Common myeloid progenitor, CD34-positive (primary cell): ENCODE results near the gene ZNF548. TPM values are rescaled to one million over a fixed set of nuclear protein-coding genes. Genes with fewer than 3 reads are reported as not detected.

Source experiments
- CTCF ChIA-PET: fragments of 350-600 bp; sonication (Branson Sonifier 250); formaldehyde crosslinking; loops from one replicate; lab custom pipeline; 2021; ENCODE audit warnings: antibody characterized with exemption; lab: Charles Lee
- POLR2A ChIA-PET: fragments of 350-600 bp; sonication (Branson Sonifier 250); formaldehyde crosslinking; loops from one replicate; lab custom pipeline; 2021; ENCODE audit warnings: antibody characterized with exemption; lab: Charles Lee
- DNase-seq, 3 donors: peaks; one replicate each; pipeline versions ENCODE4 v3.0.0 to v3.0.0-alpha.2; 2013
- H3K27ac ChIP-seq, 2 experiments: 1 replicate in 1 of 2; 2 replicates in 1 of 2; pipeline ENCODE4 v1.7.0; 2013; ENCODE audit warnings: inconsistent platforms in 2 of 2, low read length in 2 of 2, mild to moderate bottlenecking in 2 of 2, low read depth in 1 of 2, moderate library complexity in 1 of 2; ENCODE audit not compliant: severe bottlenecking in 2 of 2, insufficient read depth in 1 of 2, poor library complexity in 1 of 2
- H3K27me3 ChIP-seq, 5 experiments: replicated peaks in 2 of 5; 1 replicate in 3 of 5; 2 replicates in 2 of 5; pipeline versions ENCODE4 v1.6.1 to v1.7.0; 2013; ENCODE audit warnings: low read length in 4 of 5, mild to moderate bottlenecking in 2 of 5, moderate library complexity in 2 of 5, inconsistent platforms in 1 of 5; ENCODE audit not compliant: insufficient read depth in 5 of 5, control insufficient read depth in 4 of 5
- H3K36me3 ChIP-seq, 4 experiments: 1 replicate in 2 of 4; 2 replicates in 2 of 4; pipeline versions ENCODE4 v1.6.1 to v1.7.0; 2013; ENCODE audit warnings: low read length in 3 of 4, control low read depth in 1 of 4, mild to moderate bottlenecking in 1 of 4; ENCODE audit not compliant: control insufficient read depth in 4 of 4, insufficient read depth in 4 of 4
- H3K4me1 ChIP-seq, 4 experiments: 1 replicate in 3 of 4; 2 replicates in 1 of 4; pipeline versions ENCODE4 v1.6.1 to v1.7.1; 2013; ENCODE audit warnings: low read length in 3 of 4, mild to moderate bottlenecking in 3 of 4, control low read depth in 1 of 4, inconsistent platforms in 1 of 4, moderate library complexity in 1 of 4; ENCODE audit not compliant: control insufficient read depth in 4 of 4, insufficient read depth in 4 of 4; ENCODE audit errors: control extremely low read depth in 1 of 4
- H3K4me3 ChIP-seq, 7 experiments: 1 replicate in 4 of 7; 2 replicates in 3 of 7; pipeline versions ENCODE4 v1.5.1 to v1.7.0; 2013; ENCODE audit warnings: mild to moderate bottlenecking in 7 of 7, low read length in 6 of 7, moderate library complexity in 6 of 7, inconsistent platforms in 2 of 7, low read depth in 2 of 7, control low read depth in 1 of 7; ENCODE audit not compliant: insufficient read depth in 4 of 7, control insufficient read depth in 1 of 7; ENCODE audit errors: extremely low read depth in 1 of 7
- H3K9me3 ChIP-seq, 5 experiments: 1 replicate in 4 of 5; 2 replicates in 1 of 5; pipeline versions ENCODE4 v1.6.1 to v1.7.1; 2013; ENCODE audit warnings: low read length in 4 of 5, mild to moderate bottlenecking in 2 of 5, inconsistent platforms in 1 of 5, low read depth in 1 of 5, moderate library complexity in 1 of 5; ENCODE audit not compliant: control insufficient read depth in 4 of 5, insufficient read depth in 2 of 5; ENCODE audit errors: control extremely low read depth in 1 of 5
- WGBS: methylation state at CpG from one replicate; pipeline ENCODE4 v1.1.5; 2013; ENCODE audit not compliant: insufficient coverage; 5-methylcytosine and 5-hydroxymethylcytosine counted together
- polyA plus RNA-seq: library from polyadenylated mRNA; unstranded; fragments of 120-200 nt; gene quantifications from one replicate; pipeline ENCODE4 v1.2.1, GENCODE V29; 2013

ZNF548 gene
- 43.1 TPM for polyA plus RNA-seq

DNA sequence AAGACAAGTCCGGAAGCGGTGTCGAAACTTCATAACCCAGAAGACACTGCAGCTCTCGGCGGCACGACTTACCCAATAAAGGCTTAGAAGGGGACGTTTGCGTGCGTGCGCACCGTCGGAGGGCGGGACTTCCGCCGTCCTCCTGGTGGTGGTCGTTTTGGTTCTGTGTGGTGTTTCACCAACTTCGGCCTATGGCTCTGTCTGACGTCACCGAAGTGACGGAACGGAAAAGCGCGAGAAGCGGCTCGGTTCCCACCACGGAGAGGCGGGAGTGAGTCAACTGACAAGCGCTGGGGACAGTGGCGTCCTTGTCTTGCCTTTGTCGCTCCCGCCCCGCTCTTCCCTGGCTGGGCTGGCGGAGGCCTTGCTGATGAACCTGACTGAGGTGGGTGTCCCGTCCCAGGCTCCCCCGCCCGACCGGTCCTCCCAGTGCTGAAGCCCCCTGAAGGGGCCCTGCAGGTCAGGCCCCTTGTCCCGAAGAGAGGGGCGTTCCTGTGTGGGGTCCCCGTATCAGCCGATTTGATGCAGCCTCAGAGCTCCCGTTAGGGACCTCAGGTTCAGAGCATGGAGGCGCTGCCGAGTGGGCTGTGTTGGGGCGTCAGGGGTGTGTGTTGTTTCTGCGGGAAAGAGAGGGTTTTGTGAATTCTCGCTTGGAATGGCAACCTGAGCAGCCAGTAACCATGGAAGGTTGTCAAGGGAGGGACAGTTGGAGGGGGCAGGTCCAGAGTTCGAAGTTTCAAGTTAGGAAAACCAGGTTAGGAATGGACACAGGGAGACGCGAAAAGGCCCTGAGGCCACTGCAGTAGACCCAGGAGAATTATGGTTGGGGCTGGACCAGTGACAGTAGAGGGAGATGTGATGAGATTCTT lies at the start of gene ZNF548:
ZNF548 (plus strand) TSS at position 125 of the 869 bp plus-strand sequence; CDS start at position 371, 246 bp downstream.
- Histone ChIP-seq H3K4me3 (peak within 1 kb of the TSS; percentile 84 to 94 (median 92)), H3K4me1 (peaks cover 2 to 17% (median 13%) of the 10 kb centered on the region in 4 experiments), H3K9me3 (peaks cover 0 to 9% (median 4%) of the 10 kb centered on the region in 5 experiments), H3K36me3 (peaks cover 2 to 17% (median 13%) of the 10 kb centered on the region in 4 experiments), H3K27ac (peak within 1 kb of the TSS; percentile 87 to 95), H3K27me3 (no peaks in the 10 kb centered on the region)
- CTCF ChIA-PET, result interaction anchor here (1.0 kb wide), 1 partner anchor 35 kb away, joined by 3 read pairs; no protein-coding TSS in a partner anchor
- under 1% methylated on average over 46 of the region's 50 CpGs for WGBS
- peak; percentile 100 for DNase-seq
- POLR2A ChIA-PET, result no interaction called here

DNA sequence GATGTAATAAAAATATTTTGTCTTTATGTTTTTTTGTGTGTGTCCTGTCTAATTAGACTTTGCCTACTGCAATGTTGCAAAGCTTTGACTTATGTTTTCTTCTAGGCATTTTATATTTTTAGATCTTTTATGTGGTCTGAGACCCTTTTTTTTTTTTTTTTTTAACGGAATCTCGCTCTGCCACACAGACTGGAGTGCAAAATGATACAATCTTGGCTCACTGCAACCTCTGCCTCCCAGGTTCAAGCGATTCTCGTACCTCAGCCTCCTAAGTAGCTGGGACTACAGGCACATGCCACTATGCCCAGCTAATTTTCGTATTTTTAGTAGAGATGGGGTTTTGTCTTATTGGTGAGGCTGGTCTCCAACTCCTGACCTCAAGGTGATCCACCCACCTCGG lies 47.1 kb upstream of the ZNF548 start:
- Histone ChIP-seq H3K36me3 (no peaks in the 10 kb centered on the region), H3K4me1 (no peaks in the 10 kb centered on the region), H3K9me3 (peaks cover 0 to 4% (median 0%) of the 10 kb centered on the region in 5 experiments), H3K4me3 (no peak overlapping the region), H3K27me3 (peaks cover 0 to 8% (median 3%) of the 10 kb centered on the region in 5 experiments), H3K27ac (no peak overlapping the region)
- no peak for DNase-seq
- POLR2A ChIA-PET, result no interaction called here
- CTCF ChIA-PET, result no interaction called here
- 72% methylated on average over 3 of the region's 6 CpGs for WGBS

DNA sequence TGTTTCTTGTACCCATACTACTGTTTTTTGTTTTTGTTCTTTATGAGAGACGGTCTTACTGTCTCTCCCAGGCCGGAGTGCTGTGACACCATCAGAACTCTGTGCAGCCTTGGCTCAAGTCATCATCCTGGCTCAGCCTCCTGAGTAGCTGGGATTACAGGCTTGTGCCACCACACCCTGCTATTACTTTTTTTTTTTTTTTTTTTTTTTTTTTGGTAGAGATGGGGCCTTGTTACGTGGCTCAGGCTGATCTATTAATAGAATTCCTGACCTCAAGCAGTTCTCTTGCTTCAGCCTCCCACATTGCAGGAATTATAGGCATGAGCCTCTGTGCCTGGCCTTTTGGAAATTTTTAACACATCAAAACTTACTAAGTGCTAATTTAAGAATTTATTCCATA lies 41.5 kb upstream of the ZNF548 start:
- H3K4me1 ChIP-seq, result peaks cover 3 to 19% (median 15%) of the 10 kb centered on the region in 4 experiments
- H3K27me3 ChIP-seq, result peaks cover 0 to 8% (median 3%) of the 10 kb centered on the region in 5 experiments
- peaks cover 0 to 4% (median under 1%) of the 10 kb centered on the region in 4 experiments for H3K36me3 ChIP-seq
- WGBS, result no CpG with 5 or more reads among the region's 3 CpGs
- H3K4me3 ChIP-seq, result no peak overlapping the region
- DNase-seq, result no peak
- POLR2A ChIA-PET, result no interaction called here
- no peaks in the 10 kb centered on the region for H3K9me3 ChIP-seq
- CTCF ChIA-PET, result no interaction called here
- H3K27ac ChIP-seq, result no peak overlapping the region

DNA sequence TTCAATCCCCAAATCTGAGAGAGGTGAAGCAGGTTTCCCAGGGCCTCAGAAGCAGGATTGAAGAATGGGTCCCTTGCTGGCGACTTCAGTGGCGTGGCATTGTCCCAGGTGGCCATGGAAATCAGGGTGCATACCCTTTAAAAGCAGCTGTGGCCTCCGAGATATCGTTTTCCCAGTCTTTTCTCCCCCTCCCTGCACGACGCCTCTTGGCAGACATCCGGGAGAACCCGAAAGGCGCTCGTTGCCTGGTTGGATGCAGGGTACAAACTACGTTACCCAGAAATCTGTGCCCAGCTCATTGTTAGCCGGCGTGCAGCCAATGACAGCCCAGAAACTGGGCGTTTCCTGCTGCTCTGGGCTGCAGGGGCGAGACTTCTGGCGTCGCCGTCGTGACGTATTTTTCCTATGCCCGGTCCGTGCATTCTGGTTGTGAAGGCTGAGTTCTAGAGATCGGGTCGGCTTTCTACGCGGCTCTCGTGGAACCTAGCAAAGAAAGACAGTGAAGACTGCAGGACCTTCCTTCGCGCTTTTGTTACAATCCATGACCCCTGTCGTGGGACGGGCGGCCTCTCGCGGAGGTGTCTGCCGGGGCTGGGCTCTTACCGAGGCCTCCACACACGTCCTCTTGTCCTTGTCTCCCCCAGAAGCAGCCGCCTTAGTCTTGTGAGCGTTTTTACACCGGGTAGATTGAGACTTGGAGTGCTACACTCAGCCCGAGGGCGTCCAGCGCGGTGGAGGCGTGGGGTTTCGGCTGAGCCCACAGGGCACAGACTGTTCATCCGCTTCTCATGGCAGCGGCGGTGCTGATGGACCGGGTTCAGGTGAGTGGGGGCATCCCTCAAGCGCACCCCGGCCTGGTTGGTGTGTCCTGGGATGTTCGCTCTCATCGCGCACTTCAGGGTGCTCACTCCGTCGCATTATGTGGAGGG lies 38.5 kb upstream of the ZNF548 start, which contains the start of gene ZNF304:
ZNF304 (plus strand) TSS at position 395 of the 929 bp plus-strand sequence; CDS start at position 789, 394 bp downstream.
- Histone ChIP-seq H3K4me3 (peak within 1 kb of the TSS; percentile 89 to 99 (median 99)), H3K9me3 (peaks cover 0 to 27% (median 10%) of the 10 kb centered on the region in 5 experiments), H3K27me3 (no peaks in the 10 kb centered on the region), H3K36me3 (peaks cover 14 to 32% (median 28%) of the 10 kb centered on the region in 4 experiments), H3K27ac (peak within 1 kb of the TSS; percentile 86 to 93), H3K4me1 (peaks cover 3 to 19% (median 15%) of the 10 kb centered on the region in 4 experiments)
- ChIA-PET CTCF (no interaction called here), POLR2A (interaction anchor here (0.6 kb wide), 1 partner anchor 250 kb away, joined by 6 read pairs; no protein-coding TSS in a partner anchor)
- DNase-seq, result peak; percentile 92 to 95 (median 92)
- WGBS, result 2% methylated on average over 50 of the region's 57 CpGs

DNA sequence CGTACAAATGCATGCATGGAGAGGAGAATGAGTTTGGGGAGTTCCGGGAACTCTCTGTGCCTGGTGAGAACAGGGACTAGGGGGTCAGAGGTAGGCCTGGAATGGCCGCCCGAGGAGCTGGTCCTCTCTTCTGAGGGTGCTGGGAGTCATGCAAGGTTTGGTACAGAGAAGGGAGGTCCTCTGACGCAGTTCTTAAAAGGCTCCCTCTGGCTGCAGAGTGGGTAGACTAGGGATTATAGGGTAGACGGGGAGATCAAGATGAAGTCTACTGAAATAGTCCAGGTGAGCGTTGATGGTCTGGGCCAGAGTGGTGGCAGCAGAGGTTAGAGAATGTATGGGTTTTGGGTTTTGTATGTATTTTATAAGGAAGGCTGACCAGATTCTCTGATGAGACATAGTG lies 37.8 kb upstream of the ZNF548 start:
- Histone ChIP-seq H3K4me3 (peak overlapping the region; percentile 89 to 99 (median 99)), H3K36me3 (peaks cover 18 to 40% (median 35%) of the 10 kb centered on the region in 4 experiments), H3K4me1 (peaks cover 3 to 19% (median 15%) of the 10 kb centered on the region in 4 experiments), H3K27me3 (no peaks in the 10 kb centered on the region), H3K27ac (peak overlapping the region; percentile 86 to 93), H3K9me3 (peaks cover 0 to 34% (median 17%) of the 10 kb centered on the region in 5 experiments)
- CTCF ChIA-PET, result no interaction called here
- WGBS, result 10% methylated on average over 6 of the region's 7 CpGs
- DNase-seq, result peak in 1 of 3 donors; percentile 23
- POLR2A ChIA-PET, result no interaction called here

DNA sequence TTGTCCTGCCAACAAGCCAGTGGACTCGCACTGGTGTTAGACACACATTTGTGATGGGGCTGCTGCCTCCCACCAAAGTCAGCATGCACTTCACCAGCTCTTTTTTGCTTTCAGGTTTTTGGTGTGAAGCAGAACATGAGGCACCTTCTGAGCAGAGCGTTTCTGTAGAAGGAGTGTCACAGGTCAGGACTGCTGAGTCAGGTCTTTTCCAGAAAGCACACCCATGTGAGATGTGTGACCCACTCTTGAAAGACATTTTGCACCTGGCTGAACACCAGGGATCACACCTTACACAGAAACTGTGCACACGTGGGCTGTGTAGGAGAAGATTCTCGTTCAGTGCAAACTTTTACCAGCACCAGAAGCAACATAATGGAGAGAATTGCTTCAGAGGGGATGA lies 33.7 kb upstream of the ZNF548 start:
- peaks cover 28 to 63% (median 54%) of the 10 kb centered on the region in 4 experiments for H3K36me3 ChIP-seq
- H3K27ac ChIP-seq, result no peak overlapping the region
- H3K4me1 ChIP-seq, result peaks cover 3 to 12% (median 10%) of the 10 kb centered on the region in 4 experiments
- no peak for DNase-seq
- H3K27me3 ChIP-seq, result no peaks in the 10 kb centered on the region
- POLR2A ChIA-PET, result no interaction called here
- CTCF ChIA-PET, result no interaction called here
- H3K4me3 ChIP-seq, result no peak overlapping the region
- H3K9me3 ChIP-seq, result peaks cover 0 to 51% (median 25%) of the 10 kb centered on the region in 5 experiments
- WGBS, result 100% methylated on average over 3 of the region's 4 CpGs
